Hypothalamus (tissue), 51 donors: ENCODE data around the gene SLC38A1.
"Not testable (repeated sequence)": the region's sequence is repeated elsewhere in the genome, so short reads cannot be mapped to it uniquely, and the experiment has no call there.

ENCODE experiments used
- DNase-seq, 51 donors: peaks; one replicate each; lab custom pipeline; 2025; lab: John Stamatoyannopoulos, UW

The SLC38A1 gene

DNA sequence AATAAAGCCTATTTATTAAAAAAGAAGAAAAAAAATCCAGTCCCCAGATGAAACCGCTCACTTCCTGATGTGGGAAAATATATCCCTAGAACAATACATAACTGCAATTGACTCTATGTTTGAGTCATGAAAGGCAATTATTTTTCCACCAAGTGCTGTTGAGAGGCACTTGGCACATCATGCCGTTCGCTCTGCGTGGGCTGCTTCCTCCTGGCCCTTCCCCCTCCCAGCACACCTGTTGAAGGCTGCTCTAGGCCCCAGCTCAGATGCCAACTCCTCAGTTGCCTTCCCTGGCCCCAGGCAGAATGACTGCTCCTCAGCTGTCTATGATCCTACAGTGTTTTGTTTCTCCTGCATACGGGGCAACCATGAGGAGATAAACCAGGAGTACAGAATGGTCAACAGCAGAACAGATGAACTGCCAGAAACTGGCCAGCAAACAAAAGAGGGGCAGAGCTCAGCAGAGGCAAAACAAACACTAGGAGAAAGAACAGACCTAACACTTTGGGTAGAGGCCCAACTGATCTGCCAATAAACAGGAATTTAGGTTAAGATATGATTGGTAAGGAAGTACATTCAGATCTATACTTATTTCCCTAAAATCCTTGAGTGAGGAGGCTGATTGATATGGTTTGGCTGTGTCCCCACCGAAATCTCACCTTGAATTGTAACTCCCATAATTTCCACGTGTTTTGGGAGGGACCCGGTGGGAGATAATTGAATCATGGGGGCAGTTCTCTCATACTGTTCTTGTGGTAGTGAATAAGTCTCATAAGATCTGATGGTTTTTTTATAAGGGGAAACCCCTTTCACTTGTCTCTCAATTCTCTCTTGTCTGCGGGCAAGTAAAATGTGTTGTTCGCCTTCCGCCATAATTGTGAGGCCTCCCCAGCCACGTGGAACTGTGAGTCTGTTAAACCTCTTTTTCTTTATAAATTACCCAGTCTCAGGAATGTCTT lies 58.6 kb downstream of the SLC38A1 start:
- peak in 2 of 51 donors; percentile 2 to 3 for DNase-seq

DNA sequence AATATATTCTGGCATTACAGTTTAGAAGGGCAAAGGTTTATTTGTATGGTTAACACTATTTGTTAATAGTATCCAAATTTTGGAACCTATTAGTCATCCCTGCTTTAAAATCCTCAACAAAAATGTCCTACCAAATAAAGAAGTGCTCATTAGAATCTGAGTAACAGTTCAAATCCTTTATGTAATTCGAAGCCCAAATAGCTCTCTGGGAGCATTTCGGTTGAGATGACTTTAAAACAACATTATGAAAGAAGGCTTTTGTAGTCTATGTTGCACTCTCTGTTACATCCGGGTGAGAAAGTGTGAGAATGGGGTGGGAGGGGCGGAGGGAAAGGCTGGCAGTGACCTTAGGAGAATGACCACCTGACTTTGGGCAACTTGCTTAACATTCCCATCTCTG lies 59.7 kb downstream of the SLC38A1 start:
- DNase-seq: peak in 3 of 51 donors; percentile 5 to 18 (median 12)

DNA sequence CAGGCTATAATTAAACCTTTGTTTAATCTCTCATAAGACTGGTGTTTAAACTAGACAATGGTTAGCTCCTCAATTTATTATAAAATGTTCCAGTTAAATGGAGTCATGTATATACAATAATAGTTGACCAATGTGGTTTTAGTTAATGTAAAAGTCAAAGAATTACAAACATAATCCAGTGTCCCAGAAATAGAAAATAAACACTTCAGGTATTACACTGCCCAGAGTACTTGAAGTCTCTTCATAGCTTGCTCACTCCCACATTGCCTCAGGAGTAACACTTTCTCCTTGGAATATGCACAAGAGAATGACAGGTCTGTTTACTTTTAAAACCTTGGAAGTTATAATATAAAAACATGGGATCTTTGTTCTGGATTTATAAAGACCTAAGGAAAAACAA lies 60.5 kb downstream of the SLC38A1 start:
- DNase-seq: no peak

DNA sequence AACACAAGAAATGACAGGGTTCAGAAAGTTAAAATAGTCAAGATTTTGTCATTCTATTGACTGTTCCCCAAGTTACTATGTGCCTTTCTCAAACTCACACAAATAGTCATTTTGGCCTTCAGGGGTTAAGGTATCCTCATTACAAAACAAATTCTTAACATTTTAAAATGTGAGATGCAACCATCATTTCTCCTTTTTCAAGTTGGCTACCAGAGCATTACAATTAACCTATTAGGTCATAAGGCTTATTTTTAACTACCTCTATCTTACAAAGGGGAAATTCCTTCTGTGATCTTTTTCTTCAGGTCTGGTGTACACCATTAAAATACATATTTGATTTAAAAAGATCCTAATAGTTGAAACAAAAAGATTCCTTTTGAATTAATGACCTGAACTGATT lies 61.2 kb downstream of the SLC38A1 start:
- DNase-seq: no peak

DNA sequence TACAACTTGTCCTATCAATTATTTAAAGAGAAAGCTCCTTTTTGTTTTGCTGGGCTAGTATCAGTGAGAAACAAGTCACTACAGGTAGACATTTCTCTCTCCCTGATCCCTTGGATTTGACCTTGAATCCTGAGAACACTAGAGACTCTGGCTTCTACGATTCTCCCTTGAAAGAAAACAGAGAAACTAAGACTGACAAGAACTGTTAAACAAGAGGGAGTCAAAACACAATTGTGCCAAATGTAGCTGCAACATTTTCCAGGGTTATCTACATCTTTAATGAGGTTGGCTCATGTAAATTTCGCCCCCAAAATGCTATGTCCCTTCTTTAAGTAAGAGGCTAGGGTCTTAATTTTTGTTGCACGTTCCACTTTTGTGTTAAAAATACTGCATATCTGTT lies 62.4 kb downstream of the SLC38A1 start:
- DNase-seq: no peak

DNA sequence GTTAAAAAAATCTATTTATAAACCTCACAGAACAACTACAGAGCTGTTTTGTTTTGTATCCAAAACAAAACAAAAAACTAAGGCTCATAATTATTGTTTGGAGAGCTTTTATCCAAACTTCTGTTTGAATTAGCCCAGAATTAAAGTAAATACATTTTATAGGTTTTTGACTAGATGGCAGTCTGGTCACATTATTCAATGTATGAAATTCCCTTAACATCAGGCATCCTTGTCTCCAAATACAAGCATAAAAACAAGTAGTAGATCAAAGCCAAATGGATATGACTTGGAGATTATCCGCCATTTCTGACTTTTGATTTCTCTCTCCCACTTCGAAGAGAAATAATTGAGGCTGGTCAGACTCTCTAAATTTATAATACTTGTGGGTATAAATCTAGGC lies 63.5 kb downstream of the SLC38A1 start:
- DNase-seq: no peak

DNA sequence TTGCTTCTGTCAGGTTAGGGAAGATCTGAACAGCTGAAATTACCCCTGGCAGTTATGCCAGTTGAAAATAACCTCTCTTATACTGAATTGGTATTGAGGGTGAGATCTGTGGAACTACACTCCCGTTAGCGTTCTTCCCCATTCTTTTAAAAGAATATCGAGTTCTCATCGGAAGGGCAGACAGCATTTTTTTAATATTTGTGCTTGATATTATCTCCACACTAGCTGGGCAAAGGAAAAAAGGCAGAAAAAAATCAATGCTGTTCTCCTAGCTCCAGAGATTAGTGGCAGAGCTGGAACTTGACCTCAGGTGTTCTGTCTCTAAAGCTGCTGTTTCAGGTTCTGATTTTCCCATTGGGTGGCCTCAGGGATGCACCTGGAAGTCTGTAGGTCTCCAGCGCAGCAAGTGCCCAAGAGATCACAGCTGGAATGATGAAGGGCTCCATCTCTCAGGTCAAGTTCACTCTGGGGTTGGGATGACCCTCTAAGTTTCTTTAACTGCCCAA lies 67.5 kb downstream of the SLC38A1 start:
- no peak for DNase-seq

DNA sequence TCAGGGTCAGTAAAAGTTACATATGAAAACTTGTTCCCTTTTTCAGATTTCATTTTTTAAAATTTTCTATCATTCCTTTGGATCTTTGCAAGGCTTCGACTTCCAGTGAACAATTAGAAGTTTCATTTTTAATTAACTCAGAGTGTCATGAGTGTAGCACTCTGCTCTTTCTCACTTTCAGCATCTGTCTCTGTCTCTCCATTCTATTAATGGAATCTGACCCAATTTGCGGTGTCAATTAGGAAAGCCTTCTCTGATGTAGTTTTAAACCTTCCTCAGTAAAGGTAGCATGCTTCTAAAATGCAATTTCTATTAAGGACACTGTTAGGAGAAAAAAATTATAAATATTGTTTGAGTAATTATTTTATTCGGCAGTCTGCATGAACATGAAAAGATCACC lies 68.3 kb downstream of the SLC38A1 start:
- DNase-seq: no peak

DNA sequence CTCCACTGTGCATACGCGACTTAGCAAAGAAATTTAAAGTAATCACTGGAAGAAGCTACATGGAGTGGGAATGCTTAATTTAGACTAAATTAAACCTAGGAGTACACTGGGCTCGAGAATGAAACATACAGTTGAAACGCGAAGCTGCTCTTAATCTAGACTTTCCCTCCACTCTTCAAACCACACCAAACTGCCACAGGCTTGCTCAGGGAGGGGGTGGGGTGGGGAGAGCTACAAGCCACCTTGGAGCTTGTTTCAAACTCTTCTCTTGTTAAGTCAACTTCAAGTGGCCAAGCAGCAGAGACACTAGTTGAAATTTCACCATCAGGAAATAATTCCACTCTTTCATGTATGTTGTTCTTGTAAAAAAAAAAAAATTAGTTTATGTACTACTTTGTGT lies 69.9 kb downstream of the SLC38A1 start:
- no peak for DNase-seq

DNA sequence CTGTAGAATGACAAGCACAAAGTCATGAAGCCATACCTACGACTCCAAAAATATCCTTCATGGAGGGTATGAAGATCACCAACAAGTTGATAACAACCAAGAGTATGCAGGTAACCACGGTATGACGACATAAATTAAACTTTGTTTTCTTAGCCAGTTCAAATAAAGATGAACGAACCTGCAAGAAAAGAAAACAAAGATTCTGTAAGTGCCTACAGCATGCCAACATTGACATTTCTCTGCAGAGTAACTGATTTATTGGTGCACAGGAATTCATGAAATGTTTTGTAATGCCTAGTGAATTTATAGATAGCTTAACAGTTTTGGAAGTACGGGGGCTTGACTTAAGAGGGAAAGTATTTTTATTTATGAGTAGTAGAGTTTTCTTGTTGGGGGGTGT lies 71.0 kb downstream of the SLC38A1 start:
- no peak for DNase-seq

DNA sequence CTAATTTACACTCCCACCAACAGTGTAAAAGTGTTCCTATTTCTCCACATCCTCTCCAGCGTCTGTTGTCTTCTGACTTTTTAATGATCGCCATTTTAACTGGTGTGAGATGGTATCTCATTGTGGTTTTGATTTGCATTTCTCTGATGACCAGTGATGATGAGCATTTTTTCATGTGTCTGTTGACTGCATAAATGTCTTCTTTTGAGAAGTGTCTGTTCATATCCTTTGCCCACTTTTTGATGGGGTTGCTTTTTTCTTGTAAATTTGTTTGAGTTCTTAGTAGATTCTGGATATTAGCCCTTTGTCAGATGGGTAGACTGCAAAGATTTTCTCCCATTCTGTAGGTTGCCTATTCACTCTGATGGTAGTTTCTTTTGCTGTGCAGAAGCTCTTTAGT lies 78.3 kb downstream of the SLC38A1 start:
- not testable (repeated sequence) for DNase-seq

DNA sequence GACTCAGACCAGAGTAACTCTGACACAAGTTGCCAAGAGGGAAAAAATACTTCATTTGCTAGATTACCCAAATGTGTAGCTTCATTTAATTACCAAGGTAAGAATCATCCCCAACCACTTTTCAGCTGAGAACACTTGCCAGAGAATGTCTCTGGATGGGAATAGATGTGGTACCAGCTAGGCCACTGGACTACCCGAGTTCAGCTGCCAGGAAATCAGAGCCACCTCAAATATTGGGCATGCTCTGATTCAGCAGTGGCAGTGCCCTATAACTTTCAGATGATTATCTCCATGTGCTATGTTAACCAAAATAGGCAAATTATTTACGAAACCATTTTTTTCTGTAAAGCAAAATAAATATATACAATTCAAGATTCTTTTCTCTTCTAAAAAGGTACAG lies 80.7 kb downstream of the SLC38A1 start:
- no peak for DNase-seq

DNA sequence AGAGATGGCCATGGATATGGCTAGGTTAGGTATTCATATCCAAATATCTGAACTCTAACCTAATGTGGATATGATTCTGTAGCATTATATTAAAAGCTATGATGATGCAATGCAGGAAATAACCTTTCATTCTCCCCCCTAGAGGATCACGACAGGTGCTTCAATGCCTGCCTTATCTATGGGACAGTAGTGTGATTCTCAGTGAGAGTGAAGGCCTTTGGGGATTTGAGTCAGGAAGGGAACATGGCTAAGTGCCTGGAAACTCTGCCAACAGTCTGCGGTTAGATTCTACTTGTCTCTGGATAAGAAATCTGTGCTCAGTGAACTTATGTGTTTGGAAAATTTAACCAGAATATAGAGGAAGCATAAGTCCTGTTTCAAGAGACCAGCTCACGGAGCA lies 81.8 kb downstream of the SLC38A1 start:
- DNase-seq: peak in 2 of 51 donors; percentile 8 to 11

DNA sequence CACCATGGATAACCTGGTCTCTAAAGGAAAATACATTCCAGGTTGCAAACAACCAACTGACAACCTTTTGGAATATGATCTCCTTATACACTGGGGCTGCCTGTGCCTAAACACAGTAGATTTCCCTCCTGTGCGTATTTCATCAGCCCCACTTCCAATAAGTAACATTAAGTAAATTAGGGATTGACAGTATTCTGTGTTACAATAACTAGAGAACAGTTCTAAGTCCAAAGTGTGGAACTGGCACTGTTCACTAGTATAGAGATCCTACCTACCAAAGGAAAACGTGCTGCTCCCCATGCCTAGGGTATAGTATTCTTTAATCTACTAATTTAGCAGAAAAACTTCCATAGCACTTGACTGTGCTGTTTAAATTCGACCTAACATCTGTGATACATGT lies 82.8 kb downstream of the SLC38A1 start:
- DNase-seq: no peak

DNA sequence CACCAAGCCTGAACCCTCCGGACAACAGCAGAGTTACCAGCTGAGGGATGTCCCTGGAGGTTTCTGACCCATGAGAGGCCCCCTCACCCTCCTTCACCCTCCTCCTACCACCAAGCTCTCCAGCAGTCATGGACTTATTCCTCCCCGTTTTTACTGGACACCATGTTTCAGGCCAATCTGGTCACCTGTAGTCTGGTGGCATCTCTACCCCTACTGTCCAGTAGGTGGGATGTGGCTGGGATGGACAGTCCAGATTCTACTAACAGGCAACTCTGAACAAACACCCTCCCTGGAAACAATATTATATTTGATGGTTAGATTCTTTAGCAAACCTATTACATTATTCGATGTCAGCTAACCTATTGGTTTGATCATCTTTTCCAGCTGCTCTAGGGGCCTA lies 83.2 kb downstream of the SLC38A1 start:
- DNase-seq: no peak

DNA sequence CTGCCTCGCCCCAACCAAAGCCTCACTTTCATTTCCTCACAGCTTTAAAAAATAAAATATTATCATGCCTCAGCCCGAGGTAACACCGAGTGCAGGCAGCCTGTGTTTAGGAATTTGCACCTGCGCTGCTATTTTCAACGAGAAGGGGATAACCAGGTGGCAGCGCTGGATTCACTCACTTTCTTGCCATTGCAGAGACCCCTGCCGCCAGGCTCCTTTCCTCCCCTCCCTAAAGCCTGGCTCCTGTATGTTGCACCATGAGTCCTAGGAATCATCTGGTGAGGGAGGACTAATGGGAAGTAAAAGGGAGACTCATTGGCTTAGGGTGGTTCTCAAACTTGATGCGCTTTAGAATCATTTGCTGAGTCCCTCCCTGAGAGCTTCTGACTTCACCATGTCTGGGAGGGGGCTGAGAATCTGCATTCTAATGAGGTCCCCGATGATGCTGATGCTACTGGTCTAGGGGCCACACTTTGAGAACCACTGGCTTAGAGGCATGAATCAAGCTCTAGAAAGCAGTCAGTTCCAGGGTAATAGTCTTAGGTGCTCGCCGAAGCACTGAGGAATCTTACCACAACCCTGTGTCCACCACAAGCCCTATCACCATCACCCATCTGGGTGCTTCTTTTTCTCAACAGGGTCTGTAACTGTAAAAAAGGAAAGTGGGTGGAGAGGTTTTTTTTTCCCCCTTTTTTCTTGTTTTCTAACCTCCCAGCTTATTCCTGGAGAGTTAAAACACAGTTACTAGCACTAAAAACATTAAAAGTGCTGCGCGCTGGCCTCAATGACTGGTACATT lies 83.8 kb downstream of the SLC38A1 start:
- DNase-seq: no peak

DNA sequence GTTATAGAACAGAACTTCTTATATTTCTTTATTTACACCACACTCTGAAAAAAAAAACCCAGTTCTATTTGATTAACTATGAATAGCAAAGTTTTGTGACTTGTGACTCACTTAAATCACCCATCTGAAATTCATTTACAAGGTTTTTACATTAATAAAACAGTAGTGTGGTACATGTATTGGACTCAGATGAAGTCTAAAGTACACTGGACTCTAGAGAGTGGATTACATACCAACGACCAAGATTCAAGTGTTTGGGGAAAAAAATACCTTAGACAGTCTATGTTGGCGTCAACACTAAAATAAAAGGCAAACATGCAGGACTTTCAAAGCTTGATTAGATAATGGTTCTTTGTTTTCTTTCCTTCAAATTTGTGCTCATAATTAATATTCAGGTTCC lies 85.7 kb downstream of the SLC38A1 start:
- DNase-seq: no peak

DNA sequence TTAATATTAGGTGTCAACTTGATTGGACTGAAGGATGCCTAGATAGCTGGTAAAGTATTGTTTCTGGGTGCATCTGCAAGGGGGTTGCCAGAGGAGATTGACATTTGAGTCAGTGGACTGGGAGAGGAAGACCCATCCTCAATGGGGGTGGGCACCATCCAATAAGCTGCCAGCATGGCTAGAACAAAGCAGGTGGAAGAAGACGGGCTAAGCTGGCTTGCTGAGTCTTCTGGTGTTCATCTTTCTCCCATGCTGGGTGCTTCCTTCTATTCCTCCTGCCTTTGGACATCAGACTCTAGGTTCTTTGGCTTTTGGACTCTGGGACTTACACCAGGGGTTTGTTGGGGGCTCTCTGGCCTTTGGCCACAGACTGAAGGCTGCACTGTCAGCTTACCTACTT lies 87.4 kb downstream of the SLC38A1 start:
- no peak for DNase-seq

DNA sequence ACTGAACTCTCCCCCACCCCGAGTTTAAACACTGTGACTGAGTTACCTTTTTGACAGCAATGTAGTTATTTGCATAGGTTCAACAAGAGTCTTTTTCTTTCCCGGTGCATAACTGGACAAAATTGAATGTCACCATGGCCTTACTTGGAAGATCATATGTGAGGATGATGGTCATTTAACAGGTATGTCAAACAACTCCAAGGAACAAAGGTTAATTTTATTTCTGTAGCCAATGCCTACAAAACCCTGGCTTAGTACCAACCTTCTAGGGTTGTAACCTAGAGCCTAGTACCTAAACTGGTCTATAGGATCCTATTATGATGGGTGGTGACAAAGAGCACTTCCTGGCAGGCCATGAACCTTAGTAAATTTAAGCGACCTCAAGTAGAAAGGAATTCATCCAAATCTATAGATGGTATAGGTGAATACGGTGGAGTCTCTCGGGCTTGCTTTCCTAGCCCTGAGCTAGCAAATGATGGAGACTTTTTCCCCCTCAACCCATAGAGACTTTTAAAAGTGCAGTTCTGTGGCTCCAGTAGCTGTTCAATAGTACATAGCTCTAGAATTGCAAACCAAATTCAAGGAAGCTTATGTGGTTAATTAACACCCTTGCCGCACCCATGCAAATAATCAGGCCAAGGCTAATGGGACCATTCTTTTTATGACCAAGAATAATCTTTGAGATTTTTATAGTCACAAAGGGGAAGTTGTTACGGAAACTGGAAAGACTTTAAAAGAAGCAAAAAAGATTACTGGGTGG lies 89.0 kb downstream of the SLC38A1 start:
- DNase-seq: no peak

DNA sequence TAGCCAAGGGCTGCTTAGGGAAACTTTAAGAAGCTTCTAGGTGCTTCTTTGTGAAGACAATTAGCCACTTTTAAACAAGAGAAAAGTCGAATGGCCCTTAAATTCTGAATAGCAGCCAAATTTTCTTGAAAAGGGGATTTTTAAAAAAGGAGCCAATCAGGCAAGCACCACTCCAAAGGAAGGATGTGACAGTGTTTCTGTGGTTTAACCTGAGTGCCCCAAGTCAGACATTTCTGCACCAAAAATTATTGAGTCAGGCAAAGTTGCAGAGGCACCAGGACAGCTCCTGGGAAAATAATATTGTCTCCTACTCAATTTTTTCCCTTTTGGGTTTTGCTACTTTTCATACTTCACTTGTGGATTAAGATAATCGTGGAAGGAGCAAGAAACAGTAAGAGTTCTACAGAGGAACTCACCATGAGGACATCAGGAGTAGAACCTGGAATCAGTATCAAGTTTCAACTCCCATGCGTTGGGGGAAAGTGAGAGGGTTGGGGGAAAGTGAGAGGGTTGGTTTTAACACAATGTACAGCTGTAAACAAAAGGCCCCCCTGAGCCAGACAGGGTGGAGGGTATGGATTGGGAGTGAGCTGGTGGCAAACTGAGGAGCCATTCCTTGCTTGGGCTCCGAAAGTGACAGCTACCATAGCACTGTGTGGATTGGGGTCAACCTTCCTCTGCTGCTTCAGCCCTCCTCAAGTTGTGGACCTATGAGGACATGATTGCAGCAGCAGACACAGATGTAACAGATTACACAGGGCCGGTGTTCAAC lies 90.8 kb downstream of the SLC38A1 start:
- no peak for DNase-seq
